OCI-M2 (cell line): ENCODE results near the gene ATP1B3.
"Not testable (repeated sequence)": the region's sequence is repeated elsewhere in the genome, so short reads cannot be mapped to it uniquely, and the experiment has no call there.

ENCODE experiments used
- DNase-seq: peaks from one replicate; lab custom pipeline; 2025; ENCODE audit not compliant: unreplicated experiment; lab: John Stamatoyannopoulos, UW

Gene ATP1B3

GRCh38 chr3:141941093-141941492 lies 64.7 kb downstream of the ATP1B3 start:
- DNase-seq: no peak

- no peak for DNase-seq
Measured at GRCh38 chr3:141942006-141942405, 65.6 kb downstream of the ATP1B3 start.

GRCh38 chr3:141945726-141946485 lies 69.5 kb downstream of the ATP1B3 start:
- no peak for DNase-seq

- no peak for DNase-seq
Measured at GRCh38 chr3:141949399-141949798, 73.0 kb downstream of the ATP1B3 start.

- DNase-seq: no peak
Measured at GRCh38 chr3:141949972-141950371, 73.5 kb downstream of the ATP1B3 start.

GRCh38 chr3:141950572-141951493 lies 74.4 kb downstream of the ATP1B3 start:
- no peak for DNase-seq

- no peak for DNase-seq
Measured at GRCh38 chr3:141952611-141953010, 76.2 kb downstream of the ATP1B3 start.

- DNase-seq: no peak
Measured at GRCh38 chr3:141955175-141955574, 78.7 kb downstream of the ATP1B3 start.

- no peak for DNase-seq
Measured at GRCh38 chr3:141959589-141960554, 83.4 kb downstream of the ATP1B3 start.

GRCh38 chr3:141960731-141961130 lies 84.3 kb downstream of the ATP1B3 start:
- DNase-seq: no peak

- DNase-seq: no peak
Measured at GRCh38 chr3:141963301-141963700, 86.9 kb downstream of the ATP1B3 start.

- DNase-seq: no peak
Measured at GRCh38 chr3:141965471-141965870, 89.0 kb downstream of the ATP1B3 start.

- no peak for DNase-seq
Measured at GRCh38 chr3:141969711-141970110, 93.3 kb downstream of the ATP1B3 start.

GRCh38 chr3:141971571-141971970 lies 95.1 kb downstream of the ATP1B3 start:
- DNase-seq: no peak

- DNase-seq: no peak
Measured at GRCh38 chr3:141972399-141972798, 96.0 kb downstream of the ATP1B3 start.

GRCh38 chr3:141974777-141975176 lies 98.3 kb downstream of the ATP1B3 start:
- DNase-seq: not testable (repeated sequence)
